WTC11 (cell line): ENCODE data around the gene DCTN5. TPM values are rescaled to one million over a fixed set of nuclear protein-coding genes. Genes with fewer than 3 reads are reported as not detected.

ENCODE experiments used
- ATAC-seq: fragments of 200-7000 bp; cut with Tn5 transposase; 2 replicates; pipeline ENCODE4 v1.10.0; 2021; ENCODE audit warnings: mild to moderate bottlenecking, moderate library complexity
- CTCF ChIA-PET: fragments of 300-600 bp; sonication (Branson Sonifier 250); formaldehyde crosslinking; loops from one replicate; lab custom pipeline; 2021; ENCODE audit warnings: antibody characterized with exemption; lab: Charles Lee
- POLR2A ChIA-PET: fragments of 350-600 bp; sonication (Branson Sonifier 250); formaldehyde crosslinking; loops from one replicate; lab custom pipeline; 2021; ENCODE audit warnings: antibody characterized with exemption; lab: Charles Lee
- DNase-seq: peaks from one replicate; pipeline ENCODE4 v3.0.0; 2021; ENCODE audit warnings: low spot score
- H3K27ac Mint-ChIP-seq: 2 replicates; pipeline ENCODE4 v1.8.0; 2021; ENCODE audit warnings: mixed read lengths
- H3K27me3 Mint-ChIP-seq: 2 replicates; pipeline ENCODE4 v1.8.0; 2021; ENCODE audit warnings: low read depth, mild to moderate bottlenecking, moderate library complexity, mixed read lengths
- H3K36me3 Mint-ChIP-seq: 2 replicates; pipeline ENCODE4 v1.8.0; 2021; ENCODE audit warnings: mixed read lengths
- H3K4me1 Mint-ChIP-seq: 2 replicates; pipeline ENCODE4 v1.8.0; 2022; ENCODE audit warnings: mixed read lengths
- H3K4me3 Mint-ChIP-seq: 2 replicates; pipeline ENCODE4 v1.8.0; 2021; ENCODE audit warnings: mild to moderate bottlenecking, moderate library complexity, mixed read lengths
- H3K9me3 Mint-ChIP-seq: 2 replicates; pipeline ENCODE4 v1.8.0; 2021; ENCODE audit warnings: mixed read lengths
- ATF1 ChIP-seq: sonication (generic); formaldehyde crosslinking; IDR thresholded peaks from 2 replicates; pipeline ENCODE4 v1.8.1; 2023; ENCODE audit warnings: mild to moderate bottlenecking, moderate library complexity, missing genetic modification reagents
- CDX4 ChIP-seq: fragments of 250-450 bp; sonication (Bioruptor Pico); IDR thresholded peaks from 2 replicates; pipeline ENCODE4 v1.9.0; 2021; ENCODE audit warnings: moderate library complexity, mild to moderate bottlenecking, inconsistent platforms, borderline replicate concordance
- CREM ChIP-seq: sonication (generic); formaldehyde crosslinking; IDR thresholded peaks from 2 replicates; pipeline ENCODE4 v1.8.1; 2022; ENCODE audit warnings: mild to moderate bottlenecking, missing genetic modification reagents, moderate library complexity
- CTCF ChIP-seq: fragments of 200-600 bp; IDR thresholded peaks from 2 replicates; pipeline ENCODE4 v1.8.0; 2022; ENCODE audit warnings: antibody characterized with exemption
- EMX1 ChIP-seq: fragments of 250-450 bp; sonication (Bioruptor Pico); IDR thresholded peaks from 2 replicates; pipeline ENCODE4 v1.8.0; 2021; ENCODE audit warnings: mild to moderate bottlenecking
- GABPB1 ChIP-seq: sonication (generic); formaldehyde crosslinking; IDR thresholded peaks from 2 replicates; pipeline ENCODE4 v1.8.1; 2023; ENCODE audit warnings: mild to moderate bottlenecking, missing genetic modification reagents
- GRHL2 ChIP-seq: fragments of 250-450 bp; sonication (Bioruptor Pico); IDR thresholded peaks from 2 replicates; pipeline ENCODE4 v1.8.0; 2022; ENCODE audit warnings: mild to moderate bottlenecking, moderate library complexity; ENCODE audit not compliant: insufficient replicate concordance, severe bottlenecking
- HMGXB4 ChIP-seq: sonication (generic); formaldehyde crosslinking; IDR thresholded peaks from 2 replicates; pipeline ENCODE4 v1.8.1; 2023; ENCODE audit warnings: mild to moderate bottlenecking, moderate library complexity, missing genetic modification reagents
- MAX ChIP-seq: sonication (generic); formaldehyde crosslinking; IDR thresholded peaks from 2 replicates; pipeline ENCODE4 v1.8.0; 2022; ENCODE audit warnings: mild to moderate bottlenecking, missing genetic modification reagents
- MYBL2 ChIP-seq: sonication (generic); formaldehyde crosslinking; IDR thresholded peaks from 2 replicates; pipeline ENCODE4 v1.8.1; 2023; ENCODE audit warnings: mild to moderate bottlenecking, moderate library complexity, missing genetic modification reagents
- NFYB ChIP-seq: sonication (generic); formaldehyde crosslinking; conservative IDR thresholded peaks from 2 replicates; pipeline ENCODE4 v1.8.0; 2022; ENCODE audit warnings: low read depth, missing genetic modification reagents
- NR1H2 ChIP-seq: sonication (generic); formaldehyde crosslinking; IDR thresholded peaks from 2 replicates; pipeline ENCODE4 v1.9.0; 2021; ENCODE audit warnings: mild to moderate bottlenecking, moderate library complexity, missing genetic modification reagents
- PREB ChIP-seq: sonication (generic); formaldehyde crosslinking; IDR thresholded peaks from 2 replicates; pipeline ENCODE4 v1.8.1; 2022; ENCODE audit warnings: mild to moderate bottlenecking, missing genetic modification reagents, moderate library complexity, borderline replicate concordance
- PRRX2 ChIP-seq: fragments of 250-450 bp; sonication (Bioruptor Pico); IDR thresholded peaks from 2 replicates; pipeline ENCODE4 v1.8.0; 2021; ENCODE audit warnings: mild to moderate bottlenecking
- RELA ChIP-seq: sonication (generic); formaldehyde crosslinking; IDR thresholded peaks from 2 replicates; pipeline ENCODE4 v1.8.1; 2022; ENCODE audit warnings: missing genetic modification reagents, mild to moderate bottlenecking, borderline replicate concordance
- SMAD4 ChIP-seq: sonication (generic); formaldehyde crosslinking; IDR thresholded peaks from 2 replicates; pipeline ENCODE4 v1.8.0; 2022; ENCODE audit warnings: mild to moderate bottlenecking, missing genetic modification reagents
- TCF7 ChIP-seq: sonication (generic); formaldehyde crosslinking; IDR thresholded peaks from 2 replicates; pipeline ENCODE4 v1.8.0; 2022; ENCODE audit warnings: mild to moderate bottlenecking, low read depth, missing genetic modification reagents, moderate library complexity
- TEAD4 ChIP-seq: sonication (generic); formaldehyde crosslinking; IDR thresholded peaks from 2 replicates; pipeline ENCODE4 v1.8.0; 2022; ENCODE audit warnings: mild to moderate bottlenecking, missing genetic modification reagents
- TP53 ChIP-seq: sonication (generic); formaldehyde crosslinking; IDR thresholded peaks from 2 replicates; pipeline ENCODE4 v1.8.1; 2023; ENCODE audit warnings: mild to moderate bottlenecking, missing genetic modification reagents
- USF1 ChIP-seq: sonication (generic); formaldehyde crosslinking; IDR thresholded peaks from 2 replicates; pipeline ENCODE4 v1.8.0; 2022; ENCODE audit warnings: mild to moderate bottlenecking, missing genetic modification reagents
- ZNF138 ChIP-seq: sonication (generic); formaldehyde crosslinking; conservative IDR thresholded peaks from 2 replicates; pipeline ENCODE4 v1.8.1; 2022; ENCODE audit warnings: mild to moderate bottlenecking, moderate library complexity, missing genetic modification reagents
- ZNF232 ChIP-seq: sonication (generic); formaldehyde crosslinking; IDR thresholded peaks from 2 replicates; pipeline ENCODE4 v1.8.0; 2022; ENCODE audit warnings: mild to moderate bottlenecking, missing genetic modification reagents
- ZNF396 ChIP-seq: fragments of 250-450 bp; sonication (Bioruptor Pico); IDR thresholded peaks from 2 replicates; pipeline ENCODE4 v1.8.0; 2021; ENCODE audit warnings: mild to moderate bottlenecking, moderate library complexity, borderline replicate concordance
- ZSCAN18 ChIP-seq: fragments of 250-450 bp; sonication (Bioruptor Pico); IDR thresholded peaks from 2 replicates; pipeline ENCODE4 v2.1.2; 2022; ENCODE audit warnings: mild to moderate bottlenecking, moderate library complexity
- total RNA-seq: library from RNA; stranded (reverse); gene quantifications from 3 replicates; pipeline ENCODE4 v1.2.3, GENCODE V29; 2021
- TF ChIP-seq, protein P1 (sequence below): sonication (generic); formaldehyde crosslinking; IDR thresholded peaks from 2 replicates; pipeline ENCODE4 v1.8.0; 2022; ENCODE audit warnings: missing genetic modification reagents

The DCTN5 gene
- total RNA-seq, 1 experiment from 2014 or later, result 65.8 TPM

DNA sequence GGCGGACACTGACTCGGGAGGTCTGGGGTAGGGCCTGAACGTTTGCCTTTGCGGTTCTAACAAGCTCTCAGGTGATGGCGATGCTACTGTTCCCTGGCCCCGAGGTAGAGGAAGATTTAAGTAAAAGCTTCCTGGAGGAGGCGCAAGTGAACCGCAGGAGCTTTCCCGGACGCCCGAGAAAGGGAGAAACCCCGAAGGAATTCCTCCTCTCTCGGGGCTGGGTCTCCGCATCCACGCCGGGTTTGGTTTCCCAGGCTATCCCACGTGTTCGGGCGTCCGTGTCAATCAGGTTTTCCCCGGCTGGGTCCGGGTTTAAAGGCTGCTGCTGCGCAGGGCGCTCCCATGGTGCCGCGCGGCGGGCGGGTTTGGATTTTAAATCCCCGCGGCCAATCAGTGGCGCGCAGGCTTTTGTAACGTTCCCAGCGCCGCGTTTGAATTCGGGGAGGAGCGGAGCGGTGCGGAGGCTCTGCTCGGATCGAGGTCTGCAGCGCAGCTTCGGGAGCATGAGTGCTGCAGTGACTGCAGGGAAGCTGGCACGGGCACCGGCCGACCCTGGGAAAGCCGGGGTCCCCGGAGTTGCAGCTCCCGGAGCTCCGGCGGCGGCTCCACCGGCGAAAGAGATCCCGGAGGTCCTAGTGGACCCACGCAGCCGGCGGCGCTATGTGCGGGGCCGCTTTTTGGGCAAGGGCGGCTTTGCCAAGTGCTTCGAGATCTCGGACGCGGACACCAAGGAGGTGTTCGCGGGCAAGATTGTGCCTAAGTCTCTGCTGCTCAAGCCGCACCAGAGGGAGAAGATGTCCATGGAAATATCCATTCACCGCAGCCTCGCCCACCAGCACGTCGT, 37.4 kb downstream of the DCTN5 start, which contains the start of gene PLK1:
Gene PLK1 (plus strand): TSS at position 460 of the 844 bp plus-strand sequence. CDS start 44 bp downstream, at position 504.
- ChIA-PET CTCF (interaction anchor here (0.5 to 3.3 kb wide), 17 partner anchors 13 to 574 kb away, joined by 3 to 23 read pairs (median 5); partner anchors contain the start of genes CHP2, DCTN5, EARS2 and NDUFAB1), POLR2A (interaction anchor here (1.6 to 3.6 kb wide), 3 partner anchors 12 to 37 kb away, joined by 10 to 30 read pairs (median 11); partner anchors contain the start of genes DCTN5 and PALB2)
- TF ChIP-seq ZSCAN18 (CRISPR knock-in tag) (no peak), PREB (CRISPR knock-in tag) (peak; percentile 98; the same call in 1 of the 2 replicates), PRRX2 (no peak), TCF7 (CRISPR knock-in tag) (peak; percentile 25; the same call in 1 of the 2 replicates), ATF1 (CRISPR knock-in tag) (peak; percentile 50; the same call in 1 of the 2 replicates), MAX (CRISPR knock-in tag) (peak; percentile 91), TP53 (CRISPR knock-in tag) (peak; percentile 75; the same call in 1 of the 2 replicates), GABPB1 (CRISPR knock-in tag) (peak; percentile 99), SMAD4 (CRISPR knock-in tag) (no peak), NR1H2 (CRISPR knock-in tag) (no peak), ZNF396 (CRISPR knock-in tag) (no peak), TEAD4 (CRISPR knock-in tag) (no peak), CTCF (no peak), CDX4 (CRISPR knock-in tag) (no peak), ZNF232 (CRISPR knock-in tag) (peak; percentile 76; the same call in 1 of the 2 replicates), USF1 (CRISPR knock-in tag) (peak; percentile 75), NFYB (peak; percentile 64), CREM (CRISPR knock-in tag) (peak; percentile 86), GRHL2 (CRISPR knock-in tag) (no peak), ZNF138 (CRISPR knock-in tag) (no peak), RELA (no peak), HMGXB4 (CRISPR knock-in tag) (0 out of 2 replicates have a peak, but pooled peaks have one; percentile 49), EMX1 (CRISPR knock-in tag) (no peak), MYBL2 (CRISPR knock-in tag) (peak; percentile 100)
- TF ChIP-seq, protein P1, sequence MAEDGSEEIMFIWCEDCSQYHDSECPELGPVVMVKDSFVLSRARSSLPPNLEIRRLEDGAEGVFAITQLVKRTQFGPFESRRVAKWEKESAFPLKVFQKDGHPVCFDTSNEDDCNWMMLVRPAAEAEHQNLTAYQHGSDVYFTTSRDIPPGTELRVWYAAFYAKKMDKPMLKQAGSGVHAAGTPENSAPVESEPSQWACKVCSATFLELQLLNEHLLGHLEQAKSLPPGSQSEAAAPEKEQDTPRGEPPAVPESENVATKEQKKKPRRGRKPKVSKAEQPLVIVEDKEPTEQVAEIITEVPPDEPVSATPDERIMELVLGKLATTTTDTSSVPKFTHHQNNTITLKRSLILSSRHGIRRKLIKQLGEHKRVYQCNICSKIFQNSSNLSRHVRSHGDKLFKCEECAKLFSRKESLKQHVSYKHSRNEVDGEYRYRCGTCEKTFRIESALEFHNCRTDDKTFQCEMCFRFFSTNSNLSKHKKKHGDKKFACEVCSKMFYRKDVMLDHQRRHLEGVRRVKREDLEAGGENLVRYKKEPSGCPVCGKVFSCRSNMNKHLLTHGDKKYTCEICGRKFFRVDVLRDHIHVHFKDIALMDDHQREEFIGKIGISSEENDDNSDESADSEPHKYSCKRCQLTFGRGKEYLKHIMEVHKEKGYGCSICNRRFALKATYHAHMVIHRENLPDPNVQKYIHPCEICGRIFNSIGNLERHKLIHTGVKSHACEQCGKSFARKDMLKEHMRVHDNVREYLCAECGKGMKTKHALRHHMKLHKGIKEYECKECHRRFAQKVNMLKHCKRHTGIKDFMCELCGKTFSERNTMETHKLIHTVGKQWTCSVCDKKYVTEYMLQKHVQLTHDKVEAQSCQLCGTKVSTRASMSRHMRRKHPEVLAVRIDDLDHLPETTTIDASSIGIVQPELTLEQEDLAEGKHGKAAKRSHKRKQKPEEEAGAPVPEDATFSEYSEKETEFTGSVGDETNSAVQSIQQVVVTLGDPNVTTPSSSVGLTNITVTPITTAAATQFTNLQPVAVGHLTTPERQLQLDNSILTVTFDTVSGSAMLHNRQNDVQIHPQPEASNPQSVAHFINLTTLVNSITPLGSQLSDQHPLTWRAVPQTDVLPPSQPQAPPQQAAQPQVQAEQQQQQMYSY (CRISPR knock-in tag), result no peak

More for the DNA sequence above, 37.4 kb downstream of the DCTN5 start, which contains the start of gene PLK1:
- peak; percentile 89 for DNase-seq
- peaks cover 36% of the 10 kb centered on the region for H3K36me3 Mint-ChIP-seq
- peak within 1 kb of the TSS; percentile 84 for H3K27ac Mint-ChIP-seq
- peaks cover 20% of the 10 kb centered on the region for H3K4me1 Mint-ChIP-seq
- peak; percentile 92 for ATAC-seq
- no peaks in the 10 kb centered on the region for H3K9me3 Mint-ChIP-seq
- H3K27me3 Mint-ChIP-seq, result no peaks in the 10 kb centered on the region
- peak within 1 kb of the TSS; percentile 97 for H3K4me3 Mint-ChIP-seq
